ENCODE results near the gene PPARA. TPM values are rescaled to one million over a fixed set of nuclear protein-coding genes. Genes with fewer than 3 reads are reported as not detected.

The PPARA gene
- total RNA-seq, 1 donor: 22.1 TPM

DNA sequence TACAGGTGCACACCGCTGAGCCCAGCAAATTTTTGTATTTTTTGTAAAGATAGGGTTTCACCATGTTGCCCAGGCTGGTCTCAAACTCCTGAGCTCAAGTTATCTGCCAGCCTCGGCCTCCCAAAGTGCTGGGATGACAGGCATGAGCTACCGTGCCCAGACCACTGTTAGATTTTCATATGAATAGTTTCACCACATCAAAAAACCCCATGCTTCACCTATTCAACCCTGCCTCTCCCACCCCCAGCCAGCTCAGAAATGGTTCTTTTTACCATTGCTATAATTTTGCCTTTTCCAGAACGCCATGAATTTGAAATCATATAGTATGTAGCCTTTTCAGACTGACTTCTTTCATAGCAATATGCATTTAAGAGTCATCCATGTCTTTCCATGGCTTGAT is 61.9 kb downstream of the PPARA start:
- Histone ChIP-seq H3K79me2 (ENCODE audit: insufficient read depth, low read length) (no peaks in the 10 kb centered on the region), H3K4me1 (ENCODE audit: insufficient read depth, low read length) (no peaks in the 10 kb centered on the region), H3K36me3 (ENCODE audit: insufficient read depth, low read length) (peaks cover 21% of the 10 kb centered on the region), H3K27ac (ENCODE audit: low read depth, low read length) (no peak overlapping the region), H3K9me3 (ENCODE audit: low read depth, low read length) (peaks cover 3% of the 10 kb centered on the region), H3K27me3 (ENCODE audit: insufficient read depth, low read length) (no peaks in the 10 kb centered on the region), H3K4me3 (ENCODE audit: insufficient read depth, low read length) (no peak overlapping the region), H3K4me2 (ENCODE audit: insufficient read depth, low read length) (no peak overlapping the region), H4K20me1 (ENCODE audit: insufficient read depth, low read length) (no peaks in the 10 kb centered on the region), H2AFZ (ENCODE audit: low read length) (no peak overlapping the region)
- TF ChIP-seq, protein P1, sequence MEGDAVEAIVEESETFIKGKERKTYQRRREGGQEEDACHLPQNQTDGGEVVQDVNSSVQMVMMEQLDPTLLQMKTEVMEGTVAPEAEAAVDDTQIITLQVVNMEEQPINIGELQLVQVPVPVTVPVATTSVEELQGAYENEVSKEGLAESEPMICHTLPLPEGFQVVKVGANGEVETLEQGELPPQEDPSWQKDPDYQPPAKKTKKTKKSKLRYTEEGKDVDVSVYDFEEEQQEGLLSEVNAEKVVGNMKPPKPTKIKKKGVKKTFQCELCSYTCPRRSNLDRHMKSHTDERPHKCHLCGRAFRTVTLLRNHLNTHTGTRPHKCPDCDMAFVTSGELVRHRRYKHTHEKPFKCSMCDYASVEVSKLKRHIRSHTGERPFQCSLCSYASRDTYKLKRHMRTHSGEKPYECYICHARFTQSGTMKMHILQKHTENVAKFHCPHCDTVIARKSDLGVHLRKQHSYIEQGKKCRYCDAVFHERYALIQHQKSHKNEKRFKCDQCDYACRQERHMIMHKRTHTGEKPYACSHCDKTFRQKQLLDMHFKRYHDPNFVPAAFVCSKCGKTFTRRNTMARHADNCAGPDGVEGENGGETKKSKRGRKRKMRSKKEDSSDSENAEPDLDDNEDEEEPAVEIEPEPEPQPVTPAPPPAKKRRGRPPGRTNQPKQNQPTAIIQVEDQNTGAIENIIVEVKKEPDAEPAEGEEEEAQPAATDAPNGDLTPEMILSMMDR (IDR thresholded peaks at IDR 0.05; ENCODE audit: extremely low read depth, low read depth, low read length): no peak
- DNase-seq (ENCODE audit: insufficient read length, low spot score, missing footprints): no peak

DNA sequence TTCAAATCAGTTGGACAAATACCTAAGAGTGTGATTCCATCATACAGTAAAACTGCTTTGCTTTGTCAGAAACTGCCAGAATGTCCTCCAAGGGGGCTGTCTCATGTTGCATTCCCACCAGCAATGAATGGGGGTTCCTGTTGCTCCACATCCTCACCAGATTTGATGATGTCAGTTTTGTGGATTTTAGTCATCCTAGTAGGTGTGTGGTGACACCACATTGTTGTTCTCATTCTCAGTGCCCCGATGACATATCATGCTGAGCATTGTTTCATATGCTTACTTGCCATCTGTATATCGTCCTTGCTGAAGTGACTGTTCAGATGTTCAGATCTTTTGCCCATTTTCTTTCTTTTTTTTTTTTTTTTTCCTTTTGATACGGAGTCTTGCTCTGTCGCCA is 62.7 kb downstream of the PPARA start:
- Histone ChIP-seq H3K4me3 (ENCODE audit: insufficient read depth, low read length) (no peak overlapping the region), H3K4me2 (ENCODE audit: insufficient read depth, low read length) (no peak overlapping the region), H3K27ac (ENCODE audit: low read depth, low read length) (no peak overlapping the region), H2AFZ (ENCODE audit: low read length) (no peak overlapping the region), H3K9me3 (ENCODE audit: low read depth, low read length) (peaks cover 3% of the 10 kb centered on the region), H3K27me3 (ENCODE audit: insufficient read depth, low read length) (no peaks in the 10 kb centered on the region), H3K4me1 (ENCODE audit: insufficient read depth, low read length) (no peaks in the 10 kb centered on the region), H3K79me2 (ENCODE audit: insufficient read depth, low read length) (no peaks in the 10 kb centered on the region), H3K36me3 (ENCODE audit: insufficient read depth, low read length) (peaks cover 20% of the 10 kb centered on the region), H4K20me1 (ENCODE audit: insufficient read depth, low read length) (no peaks in the 10 kb centered on the region)
- no peak for DNase-seq (ENCODE audit: insufficient read length, low spot score, missing footprints)
- TF ChIP-seq, protein P1 (IDR thresholded peaks at IDR 0.05; ENCODE audit: extremely low read depth, low read depth, low read length): no peak

DNA sequence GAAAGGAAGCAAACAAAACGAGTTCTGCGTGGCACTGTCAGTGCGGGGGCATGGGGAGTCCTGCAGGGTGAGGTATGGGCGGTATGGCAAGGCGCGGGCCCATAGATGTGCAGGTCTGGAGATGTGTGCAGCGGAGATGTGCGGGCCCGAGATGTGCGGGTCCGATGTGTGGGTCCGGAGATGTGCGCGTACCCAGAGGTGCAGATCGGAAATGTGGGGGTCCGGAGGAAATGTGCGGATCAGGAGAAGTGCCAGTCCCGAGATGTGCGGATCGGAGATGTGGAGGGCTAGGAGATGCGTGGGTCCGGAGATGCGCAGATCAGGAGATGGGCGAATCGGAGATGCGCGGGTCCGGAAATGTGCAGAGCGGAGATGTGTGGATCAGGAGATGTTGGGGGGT is 63.8 kb downstream of the PPARA start:
- no peak overlapping the region for H3K4me3 ChIP-seq (ENCODE audit: insufficient read depth, low read length)
- peaks cover 3% of the 10 kb centered on the region for H3K9me3 ChIP-seq (ENCODE audit: low read depth, low read length)
- no peak overlapping the region for H2AFZ ChIP-seq (ENCODE audit: low read length)
- no peaks in the 10 kb centered on the region for H3K4me1 ChIP-seq (ENCODE audit: insufficient read depth, low read length)
- TF ChIP-seq, protein P1 (IDR thresholded peaks at IDR 0.05; ENCODE audit: extremely low read depth, low read depth, low read length): no peak
- no peaks in the 10 kb centered on the region for H3K27me3 ChIP-seq (ENCODE audit: insufficient read depth, low read length)
- no peak for DNase-seq (ENCODE audit: insufficient read length, low spot score, missing footprints)
- peaks cover 25% of the 10 kb centered on the region for H3K36me3 ChIP-seq (ENCODE audit: insufficient read depth, low read length)
- no peak overlapping the region for H3K27ac ChIP-seq (ENCODE audit: low read depth, low read length)
- no peak overlapping the region for H3K4me2 ChIP-seq (ENCODE audit: insufficient read depth, low read length)
- no peaks in the 10 kb centered on the region for H4K20me1 ChIP-seq (ENCODE audit: insufficient read depth, low read length)
- no peaks in the 10 kb centered on the region for H3K79me2 ChIP-seq (ENCODE audit: insufficient read depth, low read length)

DNA sequence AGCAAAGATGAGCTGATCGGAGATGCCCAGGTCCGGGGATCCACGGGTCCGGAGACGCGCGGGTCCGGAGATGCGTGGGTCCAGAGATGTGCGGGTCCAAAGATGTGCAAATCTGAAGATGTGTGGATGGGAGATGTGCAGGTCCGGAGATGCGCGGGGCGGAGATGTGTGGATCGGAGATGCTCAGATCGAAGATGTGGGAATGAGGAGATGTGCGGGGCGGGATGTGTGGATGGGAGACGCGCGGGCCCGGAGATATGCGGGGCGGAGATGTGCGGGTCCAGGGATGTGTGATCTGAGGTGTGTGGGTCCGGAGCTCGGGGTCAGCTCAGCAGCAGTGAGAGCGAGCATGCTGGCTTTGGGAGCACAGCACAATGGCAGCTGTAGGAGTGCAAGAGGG is 64.3 kb downstream of the PPARA start:
- DNase-seq (ENCODE audit: insufficient read length, low spot score, missing footprints): no peak
- Histone ChIP-seq H3K79me2 (ENCODE audit: insufficient read depth, low read length) (no peaks in the 10 kb centered on the region), H3K4me3 (ENCODE audit: insufficient read depth, low read length) (no peak overlapping the region), H2AFZ (ENCODE audit: low read length) (no peak overlapping the region), H3K27me3 (ENCODE audit: insufficient read depth, low read length) (no peaks in the 10 kb centered on the region), H3K4me2 (ENCODE audit: insufficient read depth, low read length) (no peak overlapping the region), H3K27ac (ENCODE audit: low read depth, low read length) (no peak overlapping the region), H3K36me3 (ENCODE audit: insufficient read depth, low read length) (peaks cover 30% of the 10 kb centered on the region), H4K20me1 (ENCODE audit: insufficient read depth, low read length) (no peaks in the 10 kb centered on the region), H3K4me1 (ENCODE audit: insufficient read depth, low read length) (no peaks in the 10 kb centered on the region), H3K9me3 (ENCODE audit: low read depth, low read length) (peaks cover under 1% of the 10 kb centered on the region)
- TF ChIP-seq, protein P1 (IDR thresholded peaks at IDR 0.05; ENCODE audit: extremely low read depth, low read depth, low read length): no peak

Data from osteoblast (primary cell).